ENCODE data around the gene DIP2C.
"Not testable (repeated sequence)": the region's sequence is repeated elsewhere in the genome, so short reads cannot be mapped to it uniquely, and the experiment has no call there.

Gene DIP2C

DNA sequence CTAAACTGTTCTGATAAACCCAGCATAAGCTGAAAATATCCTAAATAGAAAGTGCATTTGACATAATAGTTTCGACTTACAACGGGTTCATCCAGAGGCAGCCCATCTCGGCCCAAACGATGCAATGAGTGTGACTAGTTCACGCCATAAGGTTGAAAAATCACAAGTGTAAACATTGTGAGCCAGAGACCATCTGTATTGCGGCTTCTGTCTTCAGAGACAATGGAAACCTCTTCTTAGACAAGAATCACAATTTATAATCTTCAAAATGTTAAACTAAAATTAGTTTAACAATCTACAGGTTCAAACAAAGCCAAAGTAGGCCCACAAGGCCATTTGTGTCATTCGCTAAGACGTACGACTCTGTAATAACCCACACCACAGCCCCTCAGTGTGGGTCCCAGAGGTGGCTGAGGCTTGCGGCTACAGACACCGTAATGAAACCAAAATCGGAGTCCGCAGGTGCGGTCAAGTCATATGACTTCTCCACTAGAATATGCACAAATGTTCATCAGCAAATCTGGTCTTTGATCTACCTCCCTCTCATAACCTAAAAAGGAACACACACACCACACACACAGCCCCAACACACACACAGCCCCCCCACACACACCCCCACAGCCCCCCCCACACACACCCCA, 81.8 kb downstream of the DIP2C start:
- no peak for DNase-seq

DNA sequence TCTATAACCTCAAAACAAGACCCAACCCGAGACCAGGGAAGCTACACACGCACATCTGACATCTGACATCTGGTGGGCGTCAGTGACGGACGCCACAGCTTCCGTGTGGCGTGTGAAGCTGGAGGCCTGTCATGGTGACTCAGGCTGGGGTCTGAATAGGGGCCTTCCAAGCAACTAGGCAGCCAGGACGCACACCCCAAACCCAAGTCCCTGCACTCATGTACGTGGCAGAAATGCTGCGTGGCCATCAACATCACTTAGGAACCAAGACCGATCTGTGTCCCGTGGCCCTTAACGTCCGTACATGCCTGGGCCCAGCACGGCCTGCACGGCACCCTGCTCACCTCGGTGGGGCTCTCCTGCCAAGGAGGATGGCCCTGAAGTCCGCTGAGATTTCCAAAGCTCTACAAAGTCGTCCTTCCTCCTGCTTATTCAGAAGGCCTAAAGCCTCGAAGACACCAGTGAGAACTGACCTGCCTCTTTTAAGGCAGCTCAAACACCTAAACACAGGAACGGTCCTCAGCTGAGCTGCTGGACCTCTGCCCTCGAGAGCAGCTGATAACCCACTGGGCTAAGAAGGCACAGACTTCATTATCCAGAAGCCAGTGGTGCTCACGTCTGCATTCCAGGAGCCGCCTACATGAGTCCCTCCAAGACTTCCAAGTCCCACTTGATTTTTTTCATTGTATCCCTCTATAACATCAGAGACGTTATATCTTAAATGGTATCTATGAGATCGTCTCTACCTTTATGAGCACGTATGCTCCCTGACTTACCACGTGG, 82.5 kb downstream of the DIP2C start:
- DNase-seq = no peak

- no peak for DNase-seq
Measured at GRCh38 chr10:605632-606325, 83.7 kb downstream of the DIP2C start.

- DNase-seq = no peak
Measured at GRCh38 chr10:604716-605631, 84.5 kb downstream of the DIP2C start.

GRCh38 chr10:603745-604144, 85.7 kb downstream of the DIP2C start:
- no peak for DNase-seq

- no peak for DNase-seq
Measured at GRCh38 chr10:602391-603005, 87.0 kb downstream of the DIP2C start.

DNA sequence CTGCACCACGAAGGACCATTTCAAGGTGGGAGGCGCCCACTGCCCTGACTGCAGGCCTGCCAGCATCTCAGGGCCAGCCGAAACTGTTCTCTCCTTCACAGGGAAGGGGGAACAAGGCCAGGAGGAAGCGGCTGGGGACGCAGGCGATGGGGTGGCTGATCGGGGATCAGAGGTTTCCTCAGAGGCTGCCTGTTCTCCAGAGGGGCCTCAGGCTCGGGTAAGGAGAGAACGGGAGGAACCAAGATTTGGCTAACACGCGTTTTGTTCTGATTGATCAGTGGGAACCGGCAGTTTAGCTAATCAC, 87.9 kb downstream of the DIP2C start:
- no peak for DNase-seq

DNA sequence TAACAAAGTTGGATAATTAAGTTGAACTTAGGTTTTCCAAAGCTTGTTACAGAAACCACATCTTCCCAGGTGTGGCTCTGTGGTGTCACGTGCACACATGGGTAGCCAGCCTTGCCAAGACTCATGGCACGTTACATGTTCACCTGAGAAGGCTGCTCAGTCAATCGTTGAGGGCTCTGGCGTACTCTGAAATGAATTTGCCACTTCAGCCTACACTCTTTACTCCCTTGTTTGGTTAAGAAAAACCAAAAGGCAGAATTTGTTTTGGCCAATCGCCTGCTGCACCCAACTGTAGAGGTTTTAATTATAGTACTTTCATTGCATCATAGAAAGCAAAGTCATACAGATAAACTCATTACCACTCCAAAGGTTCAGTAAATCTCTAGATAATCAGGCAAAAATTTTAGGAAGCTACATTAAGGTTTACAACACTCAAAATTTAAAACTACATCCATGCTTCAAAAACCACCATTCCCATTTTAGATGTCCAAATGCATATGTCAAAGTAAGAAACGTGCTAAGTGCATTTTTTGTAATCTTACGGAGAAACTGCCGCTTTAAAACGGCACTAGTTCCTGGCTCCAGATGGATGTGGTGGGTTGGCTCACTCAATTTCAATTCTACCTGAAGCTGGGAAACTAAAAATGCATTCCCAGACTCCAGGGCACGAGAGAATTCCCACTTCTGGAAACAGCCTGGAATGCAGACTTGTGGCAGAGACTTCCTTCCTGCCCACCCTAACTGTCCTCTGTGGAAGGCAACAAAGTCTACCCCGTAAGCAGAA, 88.4 kb downstream of the DIP2C start:
- DNase-seq = peak; percentile 2

DNA sequence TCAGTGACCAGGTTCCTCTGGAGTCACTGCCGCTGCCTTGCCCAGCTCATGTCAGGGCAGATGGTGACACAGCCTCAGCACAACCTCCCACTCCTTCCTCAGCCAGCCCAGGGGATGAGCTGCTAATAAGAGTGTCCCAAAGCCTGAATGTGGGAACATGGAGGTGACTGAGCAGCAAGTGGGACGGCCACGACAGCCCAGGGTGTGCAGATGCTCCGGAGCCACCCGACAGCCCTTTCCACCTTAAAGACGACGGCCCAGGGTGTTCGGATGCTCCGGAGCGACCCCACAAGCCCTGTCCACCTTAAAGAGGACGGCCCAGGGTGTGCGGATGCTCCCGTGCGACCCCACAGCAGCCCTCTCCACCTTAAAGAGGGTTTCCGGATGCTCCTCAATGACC, 89.2 kb downstream of the DIP2C start:
- no peak for DNase-seq

DNA sequence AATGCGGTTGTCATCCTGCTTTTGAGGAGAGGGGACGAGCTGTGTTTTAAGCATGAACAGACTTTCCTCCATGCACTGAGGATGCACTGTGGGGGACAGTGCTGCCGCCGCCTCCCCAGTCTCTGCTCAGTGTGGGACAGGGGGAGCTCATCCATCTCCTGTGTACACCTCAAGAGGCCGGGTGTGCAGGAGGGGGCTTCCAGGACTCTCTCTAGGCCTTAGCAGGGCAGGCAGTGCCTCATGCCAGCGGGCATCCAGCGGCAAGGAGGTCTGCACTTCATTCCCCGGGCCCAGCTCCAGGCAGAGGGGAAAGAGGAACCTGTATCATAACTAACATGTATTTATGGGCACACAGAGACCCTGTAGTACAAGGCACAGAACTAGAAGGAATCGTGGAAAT, 89.7 kb downstream of the DIP2C start:
- no peak for DNase-seq

DNA sequence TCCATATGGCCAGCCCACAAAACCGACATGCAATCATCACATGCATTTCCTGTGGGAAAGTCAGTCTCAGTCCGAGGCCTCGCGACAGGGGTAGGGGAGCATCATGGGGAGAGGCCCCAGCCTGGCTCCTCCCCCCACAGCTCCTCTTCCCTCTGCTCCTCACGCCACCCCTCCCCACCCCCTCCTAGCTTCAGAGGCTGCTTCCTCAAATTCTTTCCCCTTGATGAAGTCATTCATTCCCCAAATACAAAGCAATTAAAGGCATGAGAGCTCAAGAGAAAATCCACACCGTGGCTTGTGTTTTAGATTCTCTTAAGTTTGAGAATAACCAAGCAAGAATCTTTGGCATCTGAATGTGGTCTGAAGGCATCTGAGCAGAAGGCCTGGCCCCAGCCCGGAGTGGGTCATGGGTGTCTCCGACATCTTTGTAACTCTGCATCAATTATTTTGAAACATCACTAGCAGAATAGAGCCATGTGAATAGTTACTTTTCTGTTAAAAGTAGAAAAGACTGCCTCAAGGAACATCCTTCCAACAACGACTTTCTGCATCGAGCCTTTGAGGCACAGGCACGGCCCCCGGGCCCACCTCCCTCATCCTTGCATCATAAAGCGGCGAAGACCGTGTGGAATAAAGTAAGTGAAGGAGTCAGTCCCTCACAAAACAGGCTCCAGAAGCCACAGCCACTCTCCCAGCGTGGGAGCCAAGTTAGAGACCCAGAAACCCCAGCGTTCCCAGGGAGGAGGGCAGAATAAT, 90.9 kb downstream of the DIP2C start:
- DNase-seq = no peak

DNA sequence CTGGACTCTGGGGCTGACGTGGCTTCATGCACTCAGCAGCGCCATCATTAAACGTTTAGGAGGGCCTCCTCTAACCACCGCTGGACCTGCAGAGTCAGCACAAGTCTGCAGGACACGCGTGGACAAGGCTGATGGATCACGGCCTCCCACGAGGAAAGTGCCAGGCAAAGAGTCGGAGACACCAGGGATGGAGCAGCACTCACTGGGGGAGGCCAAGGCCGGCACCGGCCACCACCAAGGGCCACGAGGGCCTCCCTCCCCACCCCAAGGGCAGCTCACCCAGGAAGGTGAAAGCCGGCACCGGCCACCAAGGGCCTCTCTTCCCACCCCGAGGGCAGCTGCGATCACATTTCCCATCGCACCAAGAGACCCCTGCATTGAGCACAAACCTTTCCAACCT, 91.5 kb downstream of the DIP2C start:
- DNase-seq = no peak

GRCh38 chr10:596725-597345, 92.6 kb downstream of the DIP2C start:
- no peak for DNase-seq

DNA sequence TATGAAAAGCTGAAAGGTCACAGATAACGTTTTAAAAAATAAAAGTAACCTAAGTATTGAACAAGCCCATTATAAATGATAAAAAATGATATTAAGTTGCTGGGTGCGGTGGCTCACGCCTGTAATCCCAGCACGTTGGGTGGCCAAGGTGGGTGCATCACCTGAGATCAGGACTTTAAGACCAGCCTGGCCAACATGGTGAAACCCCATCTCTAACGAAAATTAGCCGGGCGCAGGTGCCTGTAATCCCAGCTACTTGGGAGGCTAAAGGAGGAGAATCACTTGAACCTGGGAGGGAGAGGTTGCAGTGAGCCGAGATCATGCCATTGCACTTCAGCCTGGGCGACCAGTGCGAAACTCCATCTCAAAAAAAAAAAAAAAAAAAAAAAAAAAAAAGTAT, 93.3 kb downstream of the DIP2C start:
- DNase-seq = not testable (repeated sequence)

- no peak for DNase-seq
Measured at GRCh38 chr10:595473-595872, 94.0 kb downstream of the DIP2C start.

GRCh38 chr10:594584-595270, 94.7 kb downstream of the DIP2C start:
- DNase-seq = no peak

GRCh38 chr10:593901-594457, 95.5 kb downstream of the DIP2C start:
- DNase-seq = no peak

DNA sequence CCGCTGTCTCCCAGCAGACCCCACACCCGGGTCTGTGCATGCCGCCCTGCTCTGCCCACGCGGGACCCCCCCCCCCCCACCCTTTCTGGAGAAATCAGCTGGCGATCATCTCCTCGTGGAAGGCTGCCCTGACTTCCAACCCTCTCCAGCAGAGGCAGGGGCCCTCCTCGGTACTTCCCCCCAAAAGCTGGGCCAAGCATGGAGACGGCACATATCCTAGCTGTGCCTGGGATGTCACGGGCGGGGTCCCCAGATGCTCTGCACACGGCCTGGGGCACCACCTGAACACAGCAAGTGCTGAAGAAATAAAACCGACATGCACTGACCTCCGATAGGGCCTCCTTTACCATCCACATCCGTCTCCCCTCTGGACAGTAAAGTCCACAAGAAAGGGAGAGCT, 96.0 kb downstream of the DIP2C start:
- DNase-seq = no peak

GRCh38 chr10:593016-593415, 96.5 kb downstream of the DIP2C start:
- no peak for DNase-seq

DNA sequence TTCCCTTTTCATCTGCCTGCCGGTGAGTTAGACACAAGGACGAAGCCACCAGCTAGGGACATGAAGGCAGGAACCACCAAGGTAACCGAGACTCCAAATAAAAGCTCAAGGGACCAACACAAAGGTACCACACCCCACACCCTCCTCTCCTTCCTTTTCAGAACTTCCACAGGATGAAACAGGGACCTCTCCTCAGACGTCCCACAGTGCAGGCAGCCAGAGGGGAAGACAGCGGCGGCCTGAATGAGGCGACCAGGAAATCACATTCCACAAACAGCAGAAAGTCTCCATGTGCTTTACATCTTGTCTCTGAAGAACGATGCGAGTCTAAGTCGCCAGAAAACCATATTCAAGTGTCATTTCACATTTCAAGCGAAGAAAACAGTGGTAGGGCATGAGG, 97.8 kb downstream of the DIP2C start:
- no peak for DNase-seq
